ENCODE measurements around the gene KYAT1.

Gene KYAT1

DNA sequence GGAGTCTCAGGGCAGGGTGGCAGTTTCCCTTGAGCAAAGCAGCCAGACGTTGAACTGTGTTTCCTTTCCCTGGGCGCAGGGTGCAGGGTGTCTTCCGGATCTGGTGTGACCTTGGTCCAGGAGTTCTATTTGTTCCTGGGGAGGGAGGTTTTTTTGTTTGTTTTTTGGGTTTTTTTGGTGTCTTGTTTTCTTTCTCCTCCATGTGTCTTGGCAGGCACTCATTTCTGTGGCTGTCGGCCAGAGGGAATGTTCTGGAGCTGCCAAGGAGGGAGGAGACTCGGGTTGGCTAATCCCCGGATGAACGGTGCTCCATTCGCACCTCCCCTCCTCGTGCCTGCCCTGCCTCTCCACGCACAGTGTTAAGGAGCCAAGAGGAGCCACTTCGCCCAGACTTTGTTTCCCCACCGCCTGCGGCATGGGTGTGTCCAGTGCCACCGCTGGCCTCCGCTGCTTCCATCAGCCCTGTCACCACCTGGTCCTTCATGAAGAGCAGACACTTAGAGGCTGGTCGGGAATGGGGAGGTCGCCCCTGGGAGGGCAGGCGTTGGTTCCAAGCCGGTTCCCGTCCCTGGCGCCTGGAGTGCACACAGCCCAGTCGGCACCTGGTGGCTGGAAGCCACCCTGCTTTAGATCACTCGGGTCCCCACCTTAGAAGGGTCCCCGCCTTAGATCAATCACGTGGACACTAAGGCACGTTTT lies 35.5 kb upstream of the KYAT1 start:
- Histone ChIP-seq H3K36me3 (ENCODE audit: control insufficient read depth, insufficient read depth, low read length) (peaks cover 40% of the 10 kb centered on the region), H3K9me3 (ENCODE audit: control insufficient read depth, insufficient read depth, low read length) (no peaks in the 10 kb centered on the region), H3K4me1 (ENCODE audit: control insufficient read depth, insufficient read depth, low read length) (peaks cover 11% of the 10 kb centered on the region), H3K9ac (ENCODE audit: low read depth, low read length) (no peak overlapping the region), H3K27ac (ENCODE audit: low read depth, low read length) (no peak overlapping the region), H3K27me3 (ENCODE audit: control insufficient read depth, insufficient read depth, low read length) (no peaks in the 10 kb centered on the region), H3K4me3 (ENCODE audit: low read depth, low read length) (no peak overlapping the region)

DNA sequence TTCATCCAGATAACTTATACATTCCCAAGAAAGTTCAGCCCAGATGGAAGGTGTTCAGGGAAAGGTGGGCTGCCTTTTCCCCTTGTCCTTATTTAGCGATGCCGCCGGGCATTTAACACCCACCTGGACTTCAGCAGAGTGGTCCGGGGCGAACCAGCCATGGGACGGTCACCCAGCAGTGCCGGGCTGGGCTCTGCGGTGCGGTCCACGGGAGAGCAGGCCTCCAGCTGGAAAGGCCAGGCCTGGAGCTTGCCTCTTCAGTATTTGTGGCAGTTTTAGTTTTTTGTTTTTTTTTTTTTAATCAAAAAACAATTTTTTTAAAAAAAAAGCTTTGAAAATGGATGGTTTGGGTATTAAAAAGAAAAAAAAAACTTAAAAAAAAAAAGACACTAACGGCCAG lies 35.0 kb upstream of the KYAT1 start:
- H3K9ac ChIP-seq (ENCODE audit: low read depth, low read length): no peak overlapping the region
- H3K4me3 ChIP-seq (ENCODE audit: low read depth, low read length): no peak overlapping the region
- no peak overlapping the region for H3K27ac ChIP-seq (ENCODE audit: low read depth, low read length)
- no peaks in the 10 kb centered on the region for H3K27me3 ChIP-seq (ENCODE audit: control insufficient read depth, insufficient read depth, low read length)
- H3K36me3 ChIP-seq (ENCODE audit: control insufficient read depth, insufficient read depth, low read length): peaks cover 40% of the 10 kb centered on the region
- H3K4me1 ChIP-seq (ENCODE audit: control insufficient read depth, insufficient read depth, low read length): peaks cover 14% of the 10 kb centered on the region
- H3K9me3 ChIP-seq (ENCODE audit: control insufficient read depth, insufficient read depth, low read length): no peaks in the 10 kb centered on the region

DNA sequence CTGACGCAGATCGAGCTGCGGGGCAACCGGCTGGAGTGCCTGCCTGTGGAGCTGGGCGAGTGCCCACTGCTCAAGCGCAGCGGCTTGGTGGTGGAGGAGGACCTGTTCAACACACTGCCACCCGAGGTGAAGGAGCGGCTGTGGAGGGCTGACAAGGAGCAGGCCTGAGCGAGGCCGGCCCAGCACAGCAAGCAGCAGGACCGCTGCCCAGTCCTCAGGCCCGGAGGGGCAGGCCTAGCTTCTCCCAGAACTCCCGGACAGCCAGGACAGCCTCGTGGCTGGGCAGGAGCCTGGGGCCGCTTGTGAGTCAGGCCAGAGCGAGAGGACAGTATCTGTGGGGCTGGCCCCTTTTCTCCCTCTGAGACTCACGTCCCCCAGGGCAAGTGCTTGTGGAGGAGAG lies 34.5 kb upstream of the KYAT1 start:
- Histone ChIP-seq H3K4me1 (ENCODE audit: control insufficient read depth, insufficient read depth, low read length) (peaks cover 15% of the 10 kb centered on the region), H3K27ac (ENCODE audit: low read depth, low read length) (no peak overlapping the region)

GRCh38 chr9:128913995-128914772 lies 32.4 kb upstream of the KYAT1 start:
- Histone ChIP-seq H3K27me3 (ENCODE audit: control insufficient read depth, insufficient read depth, low read length) (no peaks in the 10 kb centered on the region), H3K27ac (ENCODE audit: low read depth, low read length) (no peak overlapping the region), H3K4me3 (ENCODE audit: low read depth, low read length) (no peak overlapping the region), H3K9ac (ENCODE audit: low read depth, low read length) (no peak overlapping the region), H3K36me3 (ENCODE audit: control insufficient read depth, insufficient read depth, low read length) (peaks cover 61% of the 10 kb centered on the region), H3K4me1 (ENCODE audit: control insufficient read depth, insufficient read depth, low read length) (peaks cover 18% of the 10 kb centered on the region), H3K9me3 (ENCODE audit: control insufficient read depth, insufficient read depth, low read length) (no peaks in the 10 kb centered on the region)

More for the DNA sequence above, 34.5 kb upstream of the KYAT1 start:
- H3K9me3 ChIP-seq (ENCODE audit: control insufficient read depth, insufficient read depth, low read length): no peaks in the 10 kb centered on the region
- no peak overlapping the region for H3K9ac ChIP-seq (ENCODE audit: low read depth, low read length)
- no peaks in the 10 kb centered on the region for H3K27me3 ChIP-seq (ENCODE audit: control insufficient read depth, insufficient read depth, low read length)
- H3K36me3 ChIP-seq (ENCODE audit: control insufficient read depth, insufficient read depth, low read length): peaks cover 41% of the 10 kb centered on the region
- H3K4me3 ChIP-seq (ENCODE audit: low read depth, low read length): no peak overlapping the region

DNA sequence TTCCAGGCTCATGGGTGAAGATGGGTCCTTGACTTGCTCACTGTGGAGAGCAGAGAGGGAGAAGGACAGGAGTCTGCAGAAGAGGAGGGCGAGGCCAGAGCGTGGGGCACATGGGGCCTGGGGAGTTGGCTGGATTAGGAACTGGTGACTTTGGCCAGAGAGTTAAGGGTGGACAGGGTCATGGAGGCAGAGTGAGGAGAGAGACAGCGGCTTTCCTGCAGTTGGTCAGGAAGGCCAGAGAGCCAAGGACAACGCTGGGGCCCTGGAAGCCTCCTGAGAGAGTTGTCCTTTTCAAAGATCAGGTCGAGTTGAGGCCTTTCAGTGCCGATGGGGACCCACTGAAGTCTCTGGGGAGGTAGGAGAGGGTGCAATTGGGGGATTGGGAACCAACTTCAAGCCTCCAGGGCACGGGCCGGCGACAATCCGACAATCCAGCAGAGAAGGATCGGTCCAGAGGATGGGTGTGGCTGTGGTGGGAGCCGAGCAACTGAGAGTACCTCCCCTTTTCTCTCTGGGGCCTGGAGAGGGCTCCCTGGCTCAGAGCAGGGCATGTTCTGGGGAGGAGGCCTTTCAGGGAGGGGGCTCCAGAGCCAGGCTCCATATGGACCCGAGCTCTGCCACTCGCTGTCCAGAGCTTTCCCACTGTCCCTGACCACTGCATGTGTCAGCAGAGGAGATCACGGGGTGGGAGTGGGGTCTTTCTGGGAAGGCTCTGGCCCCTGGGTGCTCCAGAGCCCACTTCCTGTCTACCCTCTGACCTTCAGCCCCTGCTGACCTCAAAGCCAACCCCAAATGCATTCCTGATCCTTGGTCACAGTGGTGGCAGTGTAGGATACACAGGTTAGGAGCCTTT lies 31.5 kb upstream of the KYAT1 start:
- Histone ChIP-seq H3K36me3 (ENCODE audit: control insufficient read depth, insufficient read depth, low read length) (peaks cover 65% of the 10 kb centered on the region), H3K9me3 (ENCODE audit: control insufficient read depth, insufficient read depth, low read length) (no peaks in the 10 kb centered on the region), H3K4me3 (ENCODE audit: low read depth, low read length) (no peak overlapping the region), H3K4me1 (ENCODE audit: control insufficient read depth, insufficient read depth, low read length) (peaks cover 18% of the 10 kb centered on the region), H3K9ac (ENCODE audit: low read depth, low read length) (no peak overlapping the region), H3K27ac (ENCODE audit: low read depth, low read length) (peak overlapping the region; percentile 75), H3K27me3 (ENCODE audit: control insufficient read depth, insufficient read depth, low read length) (no peaks in the 10 kb centered on the region)

DNA sequence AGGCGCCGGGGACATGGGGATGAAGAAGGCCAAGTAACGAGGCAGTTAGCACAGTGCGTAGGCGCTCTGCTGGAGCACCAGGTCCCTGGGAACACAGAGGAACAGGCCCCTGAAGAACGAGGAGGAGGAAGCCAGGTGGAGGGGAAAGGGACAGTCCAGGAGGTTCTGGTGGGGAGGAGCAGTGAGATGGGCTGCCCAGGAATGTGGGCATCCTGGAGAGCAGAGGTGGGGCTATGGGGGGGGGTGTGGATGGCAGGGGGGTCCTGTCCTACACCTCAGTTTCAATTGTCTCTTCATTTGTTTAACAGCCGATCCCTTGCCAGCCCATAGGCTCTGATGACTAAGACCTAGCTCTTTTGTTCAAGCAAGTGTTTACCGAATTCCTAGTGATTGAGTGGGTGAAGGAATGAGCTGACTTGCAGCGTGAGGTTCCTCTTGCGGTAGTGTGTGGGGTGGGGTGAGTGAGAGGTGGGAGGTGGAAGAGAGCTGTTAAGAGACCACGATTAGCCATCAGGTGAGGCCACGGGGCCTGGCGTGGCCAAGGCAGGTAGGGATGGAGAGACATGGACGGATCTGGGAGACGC lies 30.6 kb upstream of the KYAT1 start:
- no peaks in the 10 kb centered on the region for H3K9me3 ChIP-seq (ENCODE audit: control insufficient read depth, insufficient read depth, low read length)
- H3K4me1 ChIP-seq (ENCODE audit: control insufficient read depth, insufficient read depth, low read length): peaks cover 18% of the 10 kb centered on the region
- no peak overlapping the region for H3K4me3 ChIP-seq (ENCODE audit: low read depth, low read length)
- H3K9ac ChIP-seq (ENCODE audit: low read depth, low read length): peak overlapping the region; percentile 26; the same call in 1 of the 2 replicates
- peak overlapping the region; percentile 91 for H3K27ac ChIP-seq (ENCODE audit: low read depth, low read length)
- H3K27me3 ChIP-seq (ENCODE audit: control insufficient read depth, insufficient read depth, low read length): no peaks in the 10 kb centered on the region
- peaks cover 66% of the 10 kb centered on the region for H3K36me3 ChIP-seq (ENCODE audit: control insufficient read depth, insufficient read depth, low read length)

- H3K9ac ChIP-seq (ENCODE audit: low read depth, low read length): peak overlapping the region; percentile 26; the same call in 1 of the 2 replicates
- peak overlapping the region; percentile 91 for H3K27ac ChIP-seq (ENCODE audit: low read depth, low read length)
- no peaks in the 10 kb centered on the region for H3K27me3 ChIP-seq (ENCODE audit: control insufficient read depth, insufficient read depth, low read length)
- H3K4me1 ChIP-seq (ENCODE audit: control insufficient read depth, insufficient read depth, low read length): peaks cover 18% of the 10 kb centered on the region
- peaks cover 67% of the 10 kb centered on the region for H3K36me3 ChIP-seq (ENCODE audit: control insufficient read depth, insufficient read depth, low read length)
- H3K9me3 ChIP-seq (ENCODE audit: control insufficient read depth, insufficient read depth, low read length): no peaks in the 10 kb centered on the region
- H3K4me3 ChIP-seq (ENCODE audit: low read depth, low read length): no peak overlapping the region
Observed at GRCh38 chr9:128911529-128912035, 29.8 kb upstream of the KYAT1 start.

GRCh38 chr9:128910906-128911305 lies 29.2 kb upstream of the KYAT1 start:
- H3K36me3 ChIP-seq (ENCODE audit: control insufficient read depth, insufficient read depth, low read length): peaks cover 62% of the 10 kb centered on the region
- peaks cover 18% of the 10 kb centered on the region for H3K4me1 ChIP-seq (ENCODE audit: control insufficient read depth, insufficient read depth, low read length)
- H3K9me3 ChIP-seq (ENCODE audit: control insufficient read depth, insufficient read depth, low read length): no peaks in the 10 kb centered on the region
- no peak overlapping the region for H3K9ac ChIP-seq (ENCODE audit: low read depth, low read length)
- H3K27ac ChIP-seq (ENCODE audit: low read depth, low read length): peak overlapping the region; percentile 91
- no peaks in the 10 kb centered on the region for H3K27me3 ChIP-seq (ENCODE audit: control insufficient read depth, insufficient read depth, low read length)
- H3K4me3 ChIP-seq (ENCODE audit: low read depth, low read length): no peak overlapping the region

DNA sequence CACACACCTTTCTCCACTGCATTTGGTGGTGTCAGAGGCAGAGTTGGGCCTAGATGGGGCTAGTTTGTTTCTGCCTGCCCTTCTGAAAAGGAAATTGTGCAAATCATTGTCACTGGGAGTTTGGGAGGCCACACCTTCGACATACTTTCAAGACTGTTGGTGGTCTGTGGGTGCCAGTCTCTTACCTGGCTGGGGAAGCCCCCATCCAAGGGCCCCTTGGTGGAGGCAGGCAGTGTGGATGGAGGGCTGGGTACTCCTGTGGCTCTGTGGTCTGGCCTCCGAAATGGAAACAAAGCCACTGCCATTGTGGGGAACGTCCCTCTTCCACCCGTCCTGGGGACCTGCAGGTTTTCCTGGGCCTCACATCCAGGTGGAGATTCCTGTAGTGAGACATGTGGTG lies 28.1 kb upstream of the KYAT1 start:
- H3K4me3 ChIP-seq (ENCODE audit: low read depth, low read length): no peak overlapping the region
- no peak overlapping the region for H3K9ac ChIP-seq (ENCODE audit: low read depth, low read length)
- peaks cover 55% of the 10 kb centered on the region for H3K36me3 ChIP-seq (ENCODE audit: control insufficient read depth, insufficient read depth, low read length)
- H3K27me3 ChIP-seq (ENCODE audit: control insufficient read depth, insufficient read depth, low read length): no peaks in the 10 kb centered on the region
- H3K27ac ChIP-seq (ENCODE audit: low read depth, low read length): no peak overlapping the region
- H3K9me3 ChIP-seq (ENCODE audit: control insufficient read depth, insufficient read depth, low read length): no peaks in the 10 kb centered on the region
- H3K4me1 ChIP-seq (ENCODE audit: control insufficient read depth, insufficient read depth, low read length): peaks cover 18% of the 10 kb centered on the region

DNA sequence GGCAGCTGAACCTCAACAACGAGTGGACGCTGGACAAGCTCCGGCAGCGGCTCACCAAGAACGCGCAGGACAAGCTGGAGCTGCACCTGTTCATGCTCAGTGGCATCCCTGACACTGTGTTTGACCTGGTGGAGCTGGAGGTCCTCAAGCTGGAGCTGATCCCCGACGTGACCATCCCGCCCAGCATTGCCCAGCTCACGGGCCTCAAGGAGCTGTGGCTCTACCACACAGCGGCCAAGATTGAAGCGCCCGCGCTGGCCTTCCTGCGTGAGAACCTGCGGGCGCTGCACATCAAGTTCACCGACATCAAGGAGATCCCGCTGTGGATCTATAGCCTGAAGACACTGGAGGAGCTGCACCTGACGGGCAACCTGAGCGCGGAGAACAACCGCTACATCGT lies 26.6 kb upstream of the KYAT1 start:
- H3K27me3 ChIP-seq (ENCODE audit: control insufficient read depth, insufficient read depth, low read length): no peaks in the 10 kb centered on the region
- no peaks in the 10 kb centered on the region for H3K9me3 ChIP-seq (ENCODE audit: control insufficient read depth, insufficient read depth, low read length)
- H3K4me1 ChIP-seq (ENCODE audit: control insufficient read depth, insufficient read depth, low read length): peaks cover 18% of the 10 kb centered on the region
- no peak overlapping the region for H3K4me3 ChIP-seq (ENCODE audit: low read depth, low read length)
- no peak overlapping the region for H3K9ac ChIP-seq (ENCODE audit: low read depth, low read length)
- no peak overlapping the region for H3K27ac ChIP-seq (ENCODE audit: low read depth, low read length)
- peaks cover 49% of the 10 kb centered on the region for H3K36me3 ChIP-seq (ENCODE audit: control insufficient read depth, insufficient read depth, low read length)
